NCI-H69 (cell line): ENCODE data around the gene CORIN.
"Not testable (repeated sequence)": the region's sequence is repeated elsewhere in the genome, so short reads cannot be mapped to it uniquely, and the experiment has no call there.

Source experiments
- DNase-seq: peaks from one replicate; lab custom pipeline; 2025; lab: John Stamatoyannopoulos, UW

Gene CORIN

DNA sequence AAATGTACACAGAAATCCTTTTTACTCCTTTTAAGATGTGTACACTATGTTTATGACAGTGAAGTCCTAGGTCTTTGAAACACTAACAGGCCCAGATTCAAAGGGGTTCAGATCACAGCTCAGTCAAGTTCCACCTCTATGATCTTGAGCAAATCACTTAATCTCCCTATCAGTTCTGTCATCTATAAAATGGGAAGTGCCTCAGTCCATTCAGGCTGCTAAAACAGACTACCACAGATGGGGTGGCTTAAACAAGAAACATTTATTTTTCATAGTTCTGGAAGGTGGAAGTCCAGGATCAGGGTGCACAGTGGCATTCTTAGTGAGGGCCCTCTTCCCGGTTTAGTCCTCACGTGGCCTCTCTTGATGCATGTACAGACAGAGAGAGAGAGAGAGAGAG, 117.1 kb downstream of the CORIN start:
- no peak for DNase-seq

DNA sequence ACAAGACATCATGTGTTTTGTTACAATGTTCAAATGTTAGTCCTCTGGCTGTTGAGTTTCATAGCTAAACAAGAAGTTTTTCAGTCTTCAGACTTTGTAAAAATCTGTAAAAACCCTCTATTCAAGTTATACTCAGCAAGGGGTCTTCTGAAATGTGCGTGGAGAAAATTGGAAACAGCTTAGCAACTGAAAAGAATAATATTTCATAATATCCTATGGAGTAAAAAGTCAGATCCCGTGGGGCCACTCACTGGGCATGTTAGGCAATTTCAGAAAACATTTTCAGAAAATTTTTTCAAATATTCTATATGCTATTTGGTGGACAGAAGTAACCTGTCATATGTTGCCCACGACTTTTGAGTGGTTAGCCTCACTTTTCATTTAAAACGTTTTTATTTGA, 118.3 kb downstream of the CORIN start:
- DNase-seq, result no peak

DNA sequence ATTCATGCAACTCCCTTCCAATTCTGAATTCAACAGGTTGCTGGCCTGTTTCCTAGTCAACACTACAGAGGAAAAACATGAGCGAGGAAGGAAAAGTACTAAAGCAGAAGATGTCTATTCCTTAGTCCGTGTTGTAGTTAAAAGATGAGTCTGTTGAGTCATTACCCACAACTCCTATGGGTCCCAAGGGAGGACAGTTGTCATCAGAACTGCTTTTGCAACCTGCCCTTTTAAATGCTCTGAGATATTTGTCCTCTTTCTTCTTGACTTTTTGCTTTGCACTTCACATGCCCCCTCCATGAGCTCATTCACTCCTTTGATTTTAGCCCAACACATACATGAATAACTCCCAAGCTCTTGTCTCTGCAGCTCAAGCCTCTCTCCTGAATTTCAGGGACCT, 119.2 kb downstream of the CORIN start:
- no peak for DNase-seq

DNA sequence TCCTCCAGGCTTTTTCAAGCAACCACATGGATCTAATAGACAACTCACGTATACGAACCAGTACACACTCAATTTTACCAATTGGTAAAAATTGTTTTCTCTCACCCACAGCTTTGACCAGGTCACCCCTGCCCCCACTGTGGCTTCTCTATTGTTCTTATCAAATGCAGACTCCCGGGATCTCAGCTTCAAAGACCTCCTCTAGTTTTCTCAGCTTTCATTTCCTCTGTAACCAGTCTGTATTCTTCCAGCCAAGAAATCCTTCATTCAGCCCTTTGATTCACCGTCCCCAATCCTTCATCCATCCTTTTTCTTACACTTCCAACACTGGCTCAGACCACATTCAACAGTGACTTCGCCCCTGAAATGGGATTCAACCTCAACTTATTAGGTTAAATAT, 120.7 kb downstream of the CORIN start:
- no peak for DNase-seq

DNA sequence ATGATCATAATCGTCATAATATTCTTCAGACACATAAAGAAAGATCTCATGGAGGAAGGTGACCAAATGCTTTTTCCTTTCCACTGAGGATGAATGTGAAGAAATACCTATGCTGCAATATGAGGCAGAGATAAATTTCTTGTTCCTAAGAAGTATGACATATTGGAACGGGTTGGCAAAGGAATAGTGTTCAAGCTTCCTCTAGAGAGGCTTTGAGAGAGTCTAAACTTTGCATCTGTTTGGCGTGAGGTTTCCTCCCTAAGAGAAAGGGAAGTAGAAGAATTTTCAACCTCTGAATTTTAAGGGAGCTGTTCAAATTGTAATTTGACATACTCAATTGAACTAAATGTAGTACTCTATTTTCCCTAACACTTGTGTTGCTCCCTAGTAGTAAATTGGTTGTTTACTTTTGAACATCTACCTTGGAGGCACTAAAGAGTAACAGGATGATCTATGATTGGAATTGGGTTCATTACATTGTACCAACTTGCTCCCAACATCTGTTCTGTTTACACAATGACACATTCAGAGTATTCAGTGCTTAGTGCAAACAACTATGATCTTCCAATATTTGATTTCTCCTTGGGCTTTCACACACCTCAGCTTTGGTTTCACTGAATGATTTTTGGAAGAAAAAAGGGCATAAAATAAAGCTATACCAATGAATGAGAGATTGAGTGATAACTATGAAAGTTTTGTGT, 122.0 kb downstream of the CORIN start:
- peak; percentile 42 for DNase-seq

DNA sequence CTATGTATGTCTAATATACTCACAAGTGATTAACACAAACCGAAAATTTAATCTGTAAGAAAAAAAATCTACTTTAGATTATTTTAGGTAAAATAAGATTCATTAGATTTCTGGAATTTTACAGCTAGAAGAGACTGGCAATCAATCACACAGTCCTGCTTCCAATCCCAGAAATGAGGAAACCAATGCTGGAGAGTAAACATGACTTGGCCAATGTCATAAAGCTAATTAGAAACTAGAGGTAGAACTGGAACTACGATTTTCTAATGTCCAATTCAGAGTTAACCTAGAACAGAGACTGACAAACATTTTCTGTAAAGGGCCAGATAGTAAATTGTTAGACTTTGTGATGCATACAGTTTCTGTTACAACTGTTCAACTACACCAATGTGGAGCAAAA, 123.6 kb downstream of the CORIN start:
- DNase-seq, result no peak

DNA sequence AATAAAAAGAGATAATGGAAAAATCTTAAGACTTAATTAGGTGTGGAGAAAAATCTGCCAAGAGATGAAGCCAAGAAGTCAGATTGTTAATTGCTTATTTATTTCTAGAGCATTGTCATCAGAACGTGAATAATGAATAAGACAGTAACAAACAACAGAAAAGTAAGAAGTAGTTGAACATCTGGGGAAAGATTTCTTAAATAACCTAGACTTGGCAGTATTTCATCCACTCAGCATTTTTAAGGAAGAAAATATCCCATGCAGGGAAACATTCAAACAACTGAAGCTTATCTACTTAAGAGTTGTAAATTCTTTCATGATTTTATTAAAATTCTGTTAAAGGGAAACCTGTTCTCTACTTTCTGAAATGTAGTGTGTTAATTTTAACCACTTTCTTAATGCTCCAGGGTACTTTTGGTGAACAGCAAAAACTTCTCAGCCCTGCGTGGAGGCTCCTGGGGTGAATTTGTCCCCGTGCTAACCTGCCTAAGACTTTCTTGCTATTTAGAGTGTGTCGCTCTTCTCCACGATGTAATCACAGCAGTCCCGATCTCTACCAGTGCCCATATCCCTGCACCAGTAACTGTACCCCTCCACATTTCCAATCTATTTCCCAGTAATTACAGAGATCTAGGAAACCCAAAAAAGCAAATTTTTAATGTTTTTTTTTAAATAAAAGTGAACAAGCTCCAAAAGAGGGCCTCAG, 124.6 kb downstream of the CORIN start:
- DNase-seq, result no peak

DNA sequence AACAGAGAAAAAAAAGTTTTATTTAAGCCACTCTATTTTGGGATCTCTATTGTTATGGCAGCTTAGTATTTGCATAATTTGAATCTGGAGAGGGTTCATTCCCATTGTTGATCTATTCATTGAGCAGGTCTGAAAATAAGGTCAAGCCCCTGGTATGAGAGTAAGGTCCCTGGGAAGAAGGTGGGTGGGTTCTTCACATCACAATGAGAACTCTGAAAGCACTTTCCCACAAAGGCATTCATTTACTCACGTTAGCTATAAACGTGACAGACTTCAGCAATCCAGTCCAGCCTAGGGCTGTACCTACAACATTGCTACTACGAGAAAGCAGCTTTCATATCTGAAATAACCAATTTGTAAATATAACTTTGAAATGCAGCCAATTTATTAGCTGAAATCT, 126.2 kb downstream of the CORIN start:
- DNase-seq, result no peak

DNA sequence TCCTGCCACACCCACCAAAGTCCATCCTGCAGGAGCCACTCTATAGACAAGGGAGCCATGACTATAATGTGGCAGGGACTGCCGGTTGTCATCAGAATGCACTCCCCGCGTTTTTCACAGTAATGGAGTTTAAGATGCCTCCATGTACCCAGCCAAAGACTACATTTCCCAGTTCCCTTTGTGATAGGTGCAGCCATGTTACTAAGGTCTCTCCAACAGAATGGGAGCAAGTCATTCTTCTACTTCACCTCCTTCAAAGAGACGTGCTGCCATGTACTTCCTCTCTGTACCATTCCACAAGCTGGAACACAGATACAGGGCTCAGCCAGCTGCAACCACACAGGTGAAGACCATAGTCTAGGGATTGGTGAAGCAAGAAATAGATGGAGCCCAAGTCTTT, 126.7 kb downstream of the CORIN start:
- no peak for DNase-seq

DNA sequence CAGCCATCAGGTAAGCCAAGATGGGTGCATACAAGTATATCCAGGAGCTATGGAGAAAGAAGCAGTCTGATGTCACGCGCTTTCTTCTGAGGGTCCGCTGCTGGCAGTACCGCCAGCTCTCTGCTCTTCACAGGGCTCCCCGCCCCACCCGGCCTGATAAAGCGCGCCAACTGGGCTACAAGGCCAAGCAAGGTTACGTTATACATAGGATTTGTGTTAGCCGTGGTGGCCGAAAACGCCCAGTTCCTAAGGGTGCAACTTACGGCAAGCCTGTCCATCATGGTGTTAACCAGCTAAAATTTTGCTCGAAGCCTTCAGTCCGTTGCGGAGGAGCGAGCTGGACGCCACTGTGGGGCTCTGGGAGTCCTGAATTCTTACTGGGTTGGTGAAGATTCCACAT, 131.5 kb downstream of the CORIN start:
- DNase-seq, result not testable (repeated sequence)

DNA sequence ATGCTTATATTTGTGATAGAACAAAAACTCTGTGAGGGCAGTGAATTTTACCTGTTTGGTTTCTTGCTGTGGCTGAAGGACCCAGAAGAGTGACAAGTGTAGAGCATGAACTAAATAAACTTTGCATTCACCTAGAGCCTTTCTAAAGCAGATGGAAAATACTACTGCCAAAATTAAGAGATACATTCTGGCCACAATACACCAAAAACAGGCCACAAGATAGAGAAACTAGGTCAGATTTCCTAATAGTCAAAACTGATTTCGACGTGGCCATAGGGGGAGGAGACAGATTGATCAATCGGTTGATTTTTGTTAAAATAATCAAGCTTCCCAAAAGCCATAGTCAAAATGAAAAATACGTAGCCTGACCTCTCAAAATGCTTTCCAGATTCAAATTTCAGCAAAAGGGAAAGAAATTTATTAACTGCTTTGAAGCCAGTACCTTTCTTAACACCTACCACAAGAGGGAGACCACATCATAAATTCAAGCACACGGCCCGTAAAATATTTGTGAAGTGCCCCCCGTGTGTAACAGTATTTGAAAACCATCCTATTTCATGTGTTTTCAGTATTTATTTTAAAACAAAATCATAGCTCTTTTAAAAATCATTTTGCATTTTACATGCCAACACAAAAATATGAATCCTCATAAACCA, 132.4 kb downstream of the CORIN start:
- peak; percentile 19 for DNase-seq

DNA sequence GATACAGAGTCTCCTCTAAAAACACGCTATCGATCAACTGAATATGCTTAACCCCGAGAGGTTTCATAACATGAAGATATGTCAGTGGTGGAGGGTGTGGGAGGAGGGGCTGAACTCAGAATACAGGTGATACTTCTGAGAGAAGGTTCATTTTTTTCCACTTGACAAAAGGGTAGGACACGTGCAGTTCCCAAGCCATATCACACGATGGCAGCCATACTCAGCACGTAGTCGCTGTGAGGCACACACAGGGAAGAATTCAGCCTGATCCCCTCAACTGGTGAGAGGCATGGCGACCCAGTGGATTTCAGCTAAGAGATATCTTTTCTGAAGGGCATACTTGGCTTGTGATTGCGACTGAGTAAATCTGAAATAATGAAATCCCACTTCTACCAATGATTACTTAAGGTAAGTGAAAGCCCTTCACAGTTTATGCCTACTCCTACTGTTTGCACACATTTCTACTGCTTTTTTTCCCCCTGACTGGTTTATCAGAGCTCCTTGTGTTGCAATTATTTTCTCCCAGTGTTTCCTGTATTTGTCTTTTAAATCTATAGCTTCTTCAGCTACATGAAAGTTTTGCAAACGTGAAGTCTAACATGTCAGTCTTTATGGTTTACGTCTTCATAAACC, 133.1 kb downstream of the CORIN start:
- DNase-seq, result peak; percentile 29

DNA sequence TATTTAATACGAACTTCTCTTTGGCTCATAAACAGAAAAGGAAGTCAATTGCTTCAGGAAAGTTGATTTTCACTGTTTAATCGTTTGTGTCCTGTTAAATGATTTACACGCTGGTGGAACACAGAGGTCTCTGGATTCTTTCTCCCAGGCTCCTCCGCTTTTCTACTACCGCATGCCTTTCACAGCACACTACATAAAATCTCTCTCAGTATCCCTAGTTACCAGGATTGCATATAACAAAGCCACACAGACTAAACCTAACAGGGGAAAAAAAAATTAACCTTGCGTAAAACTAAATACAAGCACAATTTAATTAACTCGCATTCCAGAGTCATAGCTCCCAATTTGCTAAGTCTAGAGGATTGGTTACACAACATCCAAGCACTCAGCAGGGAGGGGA, 133.9 kb downstream of the CORIN start:
- no peak for DNase-seq

DNA sequence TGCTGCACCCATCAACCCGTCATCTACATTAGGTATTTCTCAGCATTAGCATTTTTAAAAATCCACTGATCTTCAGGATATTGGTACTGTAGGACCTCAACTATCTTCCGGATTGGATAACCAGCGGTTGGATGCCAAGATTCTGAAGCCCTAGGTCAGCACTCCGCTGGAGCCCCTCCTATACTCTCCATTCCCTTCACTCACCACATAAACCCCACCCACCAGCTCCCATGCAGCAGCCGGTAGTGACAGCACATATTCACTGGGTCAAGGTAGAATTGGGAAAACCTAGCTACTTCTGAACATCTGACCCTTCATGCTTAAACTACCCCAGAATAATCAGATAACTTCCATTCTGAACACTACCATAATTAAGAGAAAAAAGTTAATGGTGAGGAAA, 134.9 kb downstream of the CORIN start:
- no peak for DNase-seq

DNA sequence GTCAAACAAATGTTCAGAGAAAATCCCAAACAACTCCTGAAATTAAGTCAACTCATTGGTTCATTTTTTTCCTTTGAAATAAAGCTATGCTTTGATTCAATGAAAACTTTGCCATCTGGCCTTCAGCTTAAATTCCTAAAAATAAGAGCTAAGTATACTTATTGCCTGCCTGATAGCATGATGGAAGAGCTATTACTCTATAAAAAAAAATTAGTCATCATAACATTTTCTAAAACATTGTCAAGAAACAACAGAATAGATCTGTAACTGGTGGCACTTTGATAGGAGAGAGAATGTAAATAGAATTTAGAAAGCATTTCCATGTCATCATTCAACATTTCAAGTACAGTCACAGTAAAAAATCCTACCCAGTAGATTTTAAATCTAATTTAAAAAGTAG, 136.6 kb downstream of the CORIN start:
- DNase-seq, result no peak

DNA sequence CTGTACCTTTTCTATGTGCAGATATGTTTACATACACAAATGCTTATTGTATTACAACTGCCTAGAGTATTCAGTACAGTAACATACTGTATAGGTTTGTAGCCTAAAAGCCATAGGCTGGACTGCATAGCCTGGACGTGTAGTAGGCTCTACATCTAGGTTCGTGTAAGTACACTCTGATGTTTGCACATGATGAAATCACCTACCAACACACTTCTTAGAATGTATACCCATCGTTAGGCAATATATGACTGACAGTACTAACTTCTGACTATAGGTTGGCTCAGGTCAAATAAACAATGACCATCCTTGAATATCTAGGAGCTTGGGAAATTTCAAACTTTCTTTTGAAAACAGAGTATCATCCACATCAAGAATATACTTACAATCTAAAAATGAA, 139.0 kb downstream of the CORIN start:
- no peak for DNase-seq

DNA sequence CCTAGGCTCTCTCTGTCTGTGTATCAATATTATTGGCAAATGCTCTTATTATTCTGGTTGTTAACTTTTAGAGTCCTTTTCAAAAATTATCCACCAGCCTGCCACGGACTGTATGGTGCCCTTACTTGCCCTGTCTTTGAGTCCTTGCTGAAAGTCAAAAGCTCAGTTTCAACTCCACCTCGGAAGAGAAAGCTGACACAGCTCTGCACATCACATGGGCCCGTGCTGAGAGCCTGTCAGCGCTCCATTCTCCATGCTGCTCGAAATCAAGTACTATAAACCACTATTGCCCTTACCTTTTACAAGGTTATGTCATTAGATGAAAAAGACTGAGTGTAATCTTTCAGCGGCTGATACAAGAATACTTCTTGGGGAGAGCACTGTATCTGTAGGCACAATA, 141.0 kb downstream of the CORIN start:
- DNase-seq, result no peak

DNA sequence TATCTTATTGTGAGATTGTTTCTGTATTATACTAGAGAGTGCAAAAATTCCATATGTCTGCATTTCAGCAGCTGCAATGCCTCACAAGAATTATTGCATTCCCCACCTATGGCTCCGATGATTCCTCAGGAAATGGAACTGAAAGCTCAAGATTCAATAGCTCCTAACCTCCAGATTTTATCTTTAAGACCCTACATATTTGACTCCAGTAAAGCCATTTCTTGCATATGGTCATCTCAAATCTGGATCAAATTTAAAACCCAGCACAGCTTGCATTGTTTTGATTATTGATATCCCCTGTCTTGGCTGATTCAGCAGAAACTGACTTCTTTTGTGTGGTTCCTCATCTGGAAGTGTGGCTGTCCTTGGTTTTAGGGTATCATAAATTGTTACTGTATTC, 142.6 kb downstream of the CORIN start:
- no peak for DNase-seq

DNA sequence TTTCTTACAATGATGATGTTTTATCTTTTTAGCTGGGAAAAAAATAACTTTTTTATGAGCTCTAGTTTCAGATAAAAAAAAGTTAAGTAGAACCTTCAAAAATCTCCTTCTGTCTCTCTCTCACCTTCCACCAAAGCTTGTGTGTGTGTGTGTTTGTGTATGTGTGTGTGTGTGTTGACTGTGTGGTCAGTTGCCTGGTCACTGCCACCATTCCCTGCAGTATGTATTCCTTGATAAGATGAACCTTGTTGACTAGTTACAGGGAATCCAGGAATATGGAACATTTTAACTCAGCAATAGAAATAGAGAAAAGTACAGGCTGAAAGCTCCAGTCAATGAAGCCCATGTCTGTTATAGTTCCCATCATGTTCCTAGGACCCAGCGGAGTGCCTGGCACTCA, 143.5 kb downstream of the CORIN start:
- DNase-seq, result no peak

DNA sequence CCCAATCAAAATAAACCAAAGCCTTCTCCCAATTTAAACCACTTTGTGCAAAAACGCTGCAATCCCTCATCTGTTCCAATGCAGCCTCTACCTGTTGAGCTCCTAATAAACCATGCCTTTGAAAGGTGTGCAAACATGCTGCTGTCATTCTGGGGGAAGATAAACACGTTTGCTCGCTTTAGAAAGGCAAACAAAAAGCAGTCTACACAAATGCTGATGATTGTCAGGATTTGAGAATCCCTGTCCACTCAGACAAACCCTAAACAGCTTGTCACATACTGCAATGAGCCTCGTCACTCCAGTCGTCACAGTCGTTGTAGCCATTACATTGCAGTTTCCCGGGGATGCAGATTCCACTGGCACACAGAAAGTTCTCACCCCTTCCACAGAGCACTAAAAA, 145.2 kb downstream of the CORIN start:
- DNase-seq, result no peak

DNA sequence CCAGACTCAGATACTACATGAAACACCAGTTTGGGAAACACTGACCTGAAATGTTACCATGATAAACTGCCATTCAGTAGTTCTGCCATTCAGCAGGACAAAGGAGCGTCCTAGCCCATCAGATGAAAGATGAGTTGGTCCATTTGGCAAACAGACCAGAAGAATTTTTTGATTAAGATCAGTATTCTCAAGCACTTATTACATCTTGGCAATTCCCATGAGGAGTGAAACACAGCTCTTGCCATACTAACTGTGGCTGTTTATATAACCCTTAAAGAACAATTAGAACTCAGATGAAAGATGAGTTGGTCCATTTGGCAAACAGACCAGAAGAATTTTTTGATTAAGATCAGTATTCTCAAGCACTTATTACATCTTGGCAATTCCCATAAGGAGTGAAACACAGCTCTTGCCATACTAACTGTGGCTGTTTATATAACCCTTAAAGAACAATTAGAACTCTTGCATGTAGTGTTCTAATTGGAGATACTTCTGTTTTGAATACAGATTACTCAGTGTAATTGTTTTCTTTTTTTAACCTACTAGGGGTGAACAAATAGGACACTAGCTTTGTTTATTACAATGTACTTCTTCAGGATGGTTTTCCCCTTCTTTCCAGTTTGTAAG, 146.0 kb downstream of the CORIN start:
- DNase-seq, result not testable (repeated sequence)

DNA sequence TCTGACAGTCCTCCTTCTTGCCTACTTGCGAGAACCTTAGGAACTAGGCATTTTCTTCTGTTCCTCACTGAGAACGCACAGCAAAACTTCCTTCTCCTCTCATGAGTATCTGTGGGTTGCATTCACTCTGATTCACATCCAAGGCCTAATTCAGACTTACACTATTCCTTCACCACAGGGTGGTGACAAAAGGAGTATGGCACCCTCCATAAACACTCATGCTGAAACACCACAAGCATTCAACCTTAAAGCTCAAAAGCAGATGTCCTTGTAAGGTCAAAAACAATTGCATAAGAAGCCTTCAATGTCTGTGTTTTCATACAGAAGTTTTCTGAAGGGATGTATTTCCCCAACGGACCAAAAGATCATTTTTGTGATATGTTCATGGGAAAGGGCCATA, 147.3 kb downstream of the CORIN start:
- no peak for DNase-seq
